COLO668 (cell line): Measurements from ENCODE around the gene ACY1.
"Not testable (repeated sequence)": the region's sequence is repeated elsewhere in the genome, so short reads cannot be mapped to it uniquely, and the experiment has no call there.

Source experiments
- DNase-seq: peaks from one replicate; lab custom pipeline; 2025; ENCODE audit not compliant: unreplicated experiment; lab: John Stamatoyannopoulos, UW

Gene ACY1

GRCh38 chr3:51980253-51980652 lies 3.1 kb upstream of the ACY1 start:
- no peak for DNase-seq

GRCh38 chr3:51982352-51982837 lies 940 bp upstream of the ACY1 start:
- peak; percentile 81 for DNase-seq

- no peak for DNase-seq
Observed at GRCh38 chr3:51983578-51984268, 388 bp downstream of the ACY1 start.

GRCh38 chr3:51984269-51984647 lies 923 bp downstream of the ACY1 start:
- no peak for DNase-seq

GRCh38 chr3:51985063-51985462 lies 1.7 kb downstream of the ACY1 start:
- DNase-seq: no peak

- DNase-seq: no peak
Observed at GRCh38 chr3:51986010-51986947, 2.9 kb downstream of the ACY1 start.

GRCh38 chr3:51987568-51987967 lies 4.2 kb downstream of the ACY1 start:
- no peak for DNase-seq

GRCh38 chr3:51988286-51989146 lies 5.2 kb downstream of the ACY1 start:
- no peak for DNase-seq

- DNase-seq: not testable (repeated sequence)
Observed at GRCh38 chr3:51990501-51990971, 7.2 kb downstream of the ACY1 start.

GRCh38 chr3:51992017-51992682 lies 8.8 kb downstream of the ACY1 start:
- DNase-seq: no peak

- not testable (repeated sequence) for DNase-seq
Observed at GRCh38 chr3:51993657-51994056, 10.3 kb downstream of the ACY1 start.

- DNase-seq: no peak
Observed at GRCh38 chr3:51994530-51994929, 11.2 kb downstream of the ACY1 start.

- DNase-seq: peak; percentile 86
Observed at GRCh38 chr3:51995346-51996163, 12.2 kb downstream of the ACY1 start, which contains the start of gene RPL29. RPL29 (minus strand) TSS chr3:51995895; CDS start chr3:51995461, 434 bp downstream.

GRCh38 chr3:51997172-51997571 lies 13.8 kb downstream of the ACY1 start:
- no peak for DNase-seq

- peak; percentile 13 for DNase-seq
Observed at GRCh38 chr3:51997935-51998596, 14.7 kb downstream of the ACY1 start.

GRCh38 chr3:51998774-51999173 lies 15.4 kb downstream of the ACY1 start:
- no peak for DNase-seq

- no peak for DNase-seq
Observed at GRCh38 chr3:51999846-52000245, 16.5 kb downstream of the ACY1 start.

GRCh38 chr3:52001443-52001974 lies 18.2 kb downstream of the ACY1 start:
- DNase-seq: peak; percentile 74

GRCh38 chr3:52002748-52003147 lies 19.4 kb downstream of the ACY1 start:
- DNase-seq: no peak
